ENCODE results near the gene HMCES.

GRCh38 chr3:129230311-129231019 lies 48.2 kb upstream of the HMCES start:
- TF ChIP-seq FOXM1 (IDR thresholded peaks at IDR 0.05; ENCODE audit: borderline replicate concordance, low read depth) (no peak), REST (IDR thresholded peaks at IDR 0.05; ENCODE audit: low read depth) (no peak), TAF1 (IDR thresholded peaks at IDR 0.05; ENCODE audit: low read depth) (no peak), TCF12 (IDR thresholded peaks at IDR 0.05; ENCODE audit: low read depth) (no peak), ZBTB7A (IDR thresholded peaks at IDR 0.05; ENCODE audit: low read depth) (no peak), MAX (IDR thresholded peaks at IDR 0.05) (no peak), YY1 (IDR thresholded peaks at IDR 0.05; ENCODE audit: low read depth) (no peak)

Measured in Ishikawa (cell line).